Astrocyte of the hippocampus (primary cell): Measurements from ENCODE around the gene CD22.

Experiments
- DNase-seq: peaks from one replicate; pipeline ENCODE4 v3.0.0; 2011; ENCODE audit warnings: low read depth, low spot score

The CD22 gene

GRCh38 chr19:35383536-35383935, 54.5 kb downstream of the CD22 start:
- no peak for DNase-seq

- no peak for DNase-seq
These were observed 59.5 kb downstream of the CD22 start for GRCh38 chr19:35388277-35389054.

- DNase-seq, result no peak
These were observed 60.3 kb downstream of the CD22 start for GRCh38 chr19:35389192-35389861.

GRCh38 chr19:35392742-35393715, 64.0 kb downstream of the CD22 start:
- DNase-seq, result no peak

GRCh38 chr19:35395382-35396199, 66.6 kb downstream of the CD22 start:
- no peak for DNase-seq

GRCh38 chr19:35396240-35396885, 67.4 kb downstream of the CD22 start:
- no peak for DNase-seq
